GM21423 (cell line): ENCODE results near the gene PDE4B.
"Not testable (repeated sequence)": the region's sequence is repeated elsewhere in the genome, so short reads cannot be mapped to it uniquely, and the experiment has no call there.

ENCODE experiments used
- ATAC-seq: cut with Tn5 transposase; IDR thresholded peaks from one replicate; pipeline ENCODE4 v1.9.1; 2021; ENCODE audit warnings: mild to moderate bottlenecking, moderate library complexity; ENCODE audit not compliant: unreplicated experiment

PDE4B gene

GRCh38 chr1:66112744-66113400 is 320.2 kb downstream of the PDE4B start:
- no peak for ATAC-seq

- no peak for ATAC-seq
These were observed 326.5 kb downstream of the PDE4B start for GRCh38 chr1:66119148-66119547.

- ATAC-seq, result no peak
These were observed 332.0 kb downstream of the PDE4B start for GRCh38 chr1:66124670-66125069.

GRCh38 chr1:66128641-66129040 is 335.9 kb downstream of the PDE4B start:
- not testable (repeated sequence) for ATAC-seq

- no peak for ATAC-seq
These were observed 339.6 kb downstream of the PDE4B start for GRCh38 chr1:66132324-66132723.

GRCh38 chr1:66134004-66134403 is 341.3 kb downstream of the PDE4B start:
- no peak for ATAC-seq

GRCh38 chr1:66135161-66135560 is 342.5 kb downstream of the PDE4B start:
- ATAC-seq, result no peak

- ATAC-seq, result not testable (repeated sequence)
These were observed 343.7 kb downstream of the PDE4B start for GRCh38 chr1:66136423-66136822.

- no peak for ATAC-seq
These were observed 344.5 kb downstream of the PDE4B start for GRCh38 chr1:66137235-66137634.

- ATAC-seq, result no peak
These were observed 345.9 kb downstream of the PDE4B start for GRCh38 chr1:66138613-66139012.

GRCh38 chr1:66140072-66140471 is 347.4 kb downstream of the PDE4B start:
- no peak for ATAC-seq

- ATAC-seq, result no peak
These were observed 351.0 kb downstream of the PDE4B start for GRCh38 chr1:66143651-66144050.

GRCh38 chr1:66147226-66147835 is 354.6 kb downstream of the PDE4B start:
- ATAC-seq, result no peak

- no peak for ATAC-seq
These were observed 359.3 kb downstream of the PDE4B start for GRCh38 chr1:66152034-66152433.

- no peak for ATAC-seq
These were observed 361.7 kb downstream of the PDE4B start for GRCh38 chr1:66154394-66154793.

- ATAC-seq, result no peak
These were observed 363.4 kb downstream of the PDE4B start for GRCh38 chr1:66156144-66156543.

GRCh38 chr1:66159800-66160199 is 367.1 kb downstream of the PDE4B start:
- no peak for ATAC-seq

- ATAC-seq, result no peak
These were observed 368.0 kb downstream of the PDE4B start for GRCh38 chr1:66160719-66161118.

GRCh38 chr1:66166753-66167152 is 374.1 kb downstream of the PDE4B start:
- ATAC-seq, result no peak

- no peak for ATAC-seq
These were observed 374.6 kb downstream of the PDE4B start for GRCh38 chr1:66167267-66167666.

GRCh38 chr1:66168467-66168887 is 375.8 kb downstream of the PDE4B start:
- ATAC-seq, result no peak

GRCh38 chr1:66168948-66169671 is 376.4 kb downstream of the PDE4B start:
- ATAC-seq, result no peak
